ENCODE data around the gene HMGXB4.
A peak's percentile ranks its signal among the peaks of the same experiment; 100 is the strongest.

The HMGXB4 gene

DNA sequence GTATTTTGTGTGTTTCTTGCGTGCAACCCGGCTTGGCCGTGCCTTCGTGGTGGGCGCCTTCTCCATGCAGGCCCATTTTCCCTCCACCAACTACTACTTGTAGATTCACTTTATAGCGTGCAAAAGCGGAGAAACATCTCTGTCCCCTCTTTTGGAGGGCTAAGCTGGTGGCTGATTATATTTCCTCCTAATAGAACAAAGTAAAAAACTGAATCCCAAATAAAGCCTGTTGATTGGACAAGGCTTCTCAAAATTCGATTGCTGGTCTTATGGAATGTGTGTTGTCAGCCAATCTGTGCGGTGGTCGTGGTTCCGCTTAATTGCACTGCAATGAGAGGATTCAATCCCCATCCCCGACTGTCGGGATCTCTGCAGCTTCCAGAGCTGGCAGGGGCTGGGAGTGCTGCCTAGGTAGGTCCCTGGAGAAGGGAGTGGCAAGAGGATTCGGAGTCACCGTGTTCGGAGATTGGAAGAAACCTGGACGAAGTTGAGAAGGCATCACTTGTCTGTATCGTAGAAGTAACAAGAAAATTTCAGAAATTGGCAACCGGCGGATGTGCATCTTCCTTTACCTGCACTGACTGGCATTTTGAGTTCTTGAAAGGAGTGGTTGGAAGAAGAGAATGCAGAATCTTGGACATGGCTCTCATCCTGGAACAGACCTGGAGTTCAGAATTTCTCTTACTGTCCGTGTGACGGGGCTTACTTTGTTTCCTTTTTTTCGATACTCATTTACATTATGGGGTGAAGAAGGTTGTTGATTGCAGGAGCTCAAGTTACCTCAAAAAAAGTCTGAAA is 1.1 kb downstream of the HMGXB4 start:
- DNase-seq = no peak

DNA sequence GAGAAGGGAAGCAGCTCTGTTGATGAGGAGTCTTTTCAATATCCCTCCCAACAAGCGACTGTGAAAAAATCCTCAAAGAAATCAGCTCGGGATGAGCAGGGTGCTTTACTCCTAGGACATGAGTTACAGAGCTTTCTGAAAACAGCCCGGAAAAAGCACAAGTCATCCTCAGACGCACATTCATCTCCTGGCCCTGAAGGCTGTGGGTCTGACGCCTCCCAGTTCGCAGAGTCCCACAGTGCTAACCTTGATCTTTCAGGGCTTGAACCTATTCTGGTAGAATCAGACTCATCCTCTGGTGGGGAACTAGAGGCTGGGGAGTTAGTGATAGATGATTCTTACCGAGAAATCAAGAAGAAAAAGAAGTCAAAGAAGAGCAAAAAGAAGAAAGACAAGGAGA is 7.7 kb downstream of the HMGXB4 start:
- DNase-seq = no peak

DNA sequence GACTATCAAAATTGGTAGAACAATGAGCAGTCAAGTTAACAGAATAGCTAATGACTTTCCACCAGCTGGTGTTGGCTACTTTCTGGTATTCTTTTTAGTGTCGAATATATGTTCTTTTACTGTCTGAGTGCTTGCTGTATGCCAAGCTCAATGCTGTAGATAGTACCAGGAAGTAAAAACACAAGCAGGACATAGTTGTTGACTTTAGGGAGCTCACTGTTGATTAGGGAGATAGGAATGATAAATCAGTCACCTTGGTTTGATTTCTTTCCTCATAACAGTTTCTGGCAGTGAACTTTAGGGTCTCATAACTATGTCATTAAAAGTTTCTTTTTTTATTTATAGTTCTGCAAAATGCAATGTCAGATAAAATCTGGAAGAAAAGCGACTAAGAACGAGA is 9.0 kb downstream of the HMGXB4 start:
- DNase-seq = no peak

DNA sequence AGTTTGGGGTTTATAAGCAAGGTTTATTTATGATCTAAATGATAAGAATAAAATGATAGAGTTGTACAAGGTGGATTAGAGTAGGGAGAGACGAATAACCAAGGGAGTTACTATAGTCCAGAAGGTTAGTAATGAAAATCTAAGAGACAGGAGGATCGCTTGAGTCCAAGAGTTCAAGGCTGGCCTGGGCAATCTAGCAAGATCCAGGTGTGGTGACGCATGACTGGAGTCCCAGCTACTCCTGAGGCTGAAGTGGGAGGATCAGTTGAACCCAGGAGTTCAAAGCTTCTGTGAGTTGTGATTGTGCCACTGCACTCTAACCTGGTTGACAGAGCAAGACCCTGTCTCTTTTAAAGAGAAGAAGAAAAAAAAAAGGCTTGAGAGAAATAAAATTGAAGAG is 12.3 kb downstream of the HMGXB4 start:
- DNase-seq = no peak

DNA sequence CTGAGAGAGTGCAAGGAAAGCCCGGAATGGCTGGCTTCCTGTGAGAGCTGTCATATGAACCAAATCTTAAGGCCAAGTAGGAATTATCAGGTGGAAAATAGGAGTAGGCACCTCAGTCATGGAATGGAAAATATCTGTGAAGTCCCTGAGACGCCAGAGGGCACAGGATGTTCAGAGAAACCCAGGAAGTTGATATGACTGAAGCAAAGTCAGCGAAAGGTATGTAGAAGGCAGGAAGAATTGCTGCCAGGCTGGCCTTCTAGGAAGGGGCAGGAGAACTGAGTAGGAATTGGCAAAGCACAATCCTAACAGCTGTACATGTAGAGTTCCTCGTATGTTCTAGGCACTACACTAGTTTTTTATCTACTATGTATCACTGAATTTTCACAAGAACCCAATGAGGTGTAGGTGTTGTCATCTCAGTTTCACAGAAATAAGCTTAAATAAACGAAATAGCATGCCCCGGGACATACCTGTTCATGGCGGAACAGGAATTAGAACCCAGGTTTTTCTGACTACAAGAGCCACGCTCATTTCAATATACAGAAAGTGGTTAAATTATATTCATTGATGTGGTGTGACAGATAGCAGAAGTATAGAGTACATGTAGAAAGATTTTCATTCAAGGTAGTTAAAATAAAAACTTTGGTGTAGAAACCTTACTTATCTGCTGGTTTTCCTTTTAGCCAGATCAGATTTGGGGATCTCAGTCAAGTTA is 17.0 kb downstream of the HMGXB4 start:
- no peak for DNase-seq

DNA sequence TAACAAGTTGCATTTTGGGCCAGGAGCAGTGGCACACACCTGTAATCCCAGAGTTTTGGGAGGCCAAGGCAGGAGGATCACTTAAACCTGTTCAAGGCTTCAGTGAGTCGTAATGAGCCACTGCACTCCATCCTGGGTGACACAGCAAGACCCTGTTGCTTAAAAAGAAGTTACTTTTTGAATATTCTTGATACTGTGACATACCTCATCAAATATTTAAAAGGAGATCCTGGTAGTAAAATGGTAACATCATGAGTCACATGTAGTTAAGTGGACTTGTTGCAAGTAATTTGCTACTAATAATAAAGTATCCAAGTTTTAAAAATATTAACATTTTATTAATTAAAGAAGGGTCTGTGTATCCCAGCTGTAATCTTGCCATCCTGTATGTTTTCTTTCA is 18.3 kb downstream of the HMGXB4 start:
- no peak for DNase-seq

DNA sequence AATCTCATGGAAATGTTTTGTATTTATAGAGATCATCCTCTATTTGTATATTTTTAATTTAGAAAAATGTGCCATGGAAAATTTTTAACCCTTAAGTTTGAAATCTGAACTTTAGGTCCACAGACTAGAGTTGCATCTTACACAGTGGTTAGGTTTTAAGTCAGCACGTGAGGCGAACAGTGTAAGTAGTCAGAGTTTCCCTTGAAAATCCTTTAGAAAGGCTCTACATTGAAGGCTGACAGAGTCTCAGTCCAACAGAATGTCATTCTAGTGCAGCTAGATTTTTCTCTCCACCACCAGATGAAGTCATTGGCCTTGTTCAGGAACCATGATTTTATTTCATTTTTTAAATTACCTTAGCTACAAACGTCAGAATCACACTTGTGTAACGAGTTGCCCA is 18.7 kb downstream of the HMGXB4 start:
- no peak for DNase-seq

DNA sequence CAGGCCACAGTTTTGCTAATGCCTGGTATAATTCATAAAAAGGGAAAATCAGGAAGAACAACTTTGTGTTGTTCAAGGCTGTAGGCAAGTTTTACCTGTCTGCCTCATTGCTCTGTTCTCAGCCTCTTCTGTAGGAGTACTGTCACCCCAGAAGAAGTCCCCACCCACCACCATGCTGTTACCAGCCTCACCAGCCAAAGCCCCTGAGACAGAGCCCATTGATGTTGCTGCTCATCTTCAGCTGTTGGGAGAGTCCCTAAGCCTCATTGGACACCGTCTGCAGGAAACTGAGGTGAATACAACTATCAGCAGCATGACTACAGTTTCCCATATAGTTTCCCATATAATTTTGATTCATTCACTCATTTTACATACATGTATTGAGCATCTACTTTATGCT is 30.8 kb downstream of the HMGXB4 start:
- no peak for DNase-seq

DNA sequence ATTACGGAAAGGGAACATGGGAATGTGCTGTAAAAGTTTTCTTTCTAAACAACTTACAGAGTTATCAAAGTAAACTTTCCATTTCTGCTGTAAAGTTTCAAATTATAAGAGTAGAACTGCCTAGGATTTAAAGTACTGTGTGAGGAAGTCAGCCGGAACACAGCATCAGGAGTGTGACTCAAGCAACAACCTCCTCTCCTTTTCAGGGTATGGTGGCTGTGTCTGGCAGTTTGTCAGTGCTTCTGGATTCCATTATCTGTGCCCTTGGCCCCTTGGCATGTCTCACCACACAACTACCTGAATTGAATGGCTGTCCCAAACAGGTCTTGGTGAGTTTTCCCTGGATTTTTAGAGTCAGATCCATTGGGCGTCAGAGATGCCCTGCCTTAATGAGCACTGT is 35.5 kb downstream of the HMGXB4 start:
- DNase-seq = no peak

DNA sequence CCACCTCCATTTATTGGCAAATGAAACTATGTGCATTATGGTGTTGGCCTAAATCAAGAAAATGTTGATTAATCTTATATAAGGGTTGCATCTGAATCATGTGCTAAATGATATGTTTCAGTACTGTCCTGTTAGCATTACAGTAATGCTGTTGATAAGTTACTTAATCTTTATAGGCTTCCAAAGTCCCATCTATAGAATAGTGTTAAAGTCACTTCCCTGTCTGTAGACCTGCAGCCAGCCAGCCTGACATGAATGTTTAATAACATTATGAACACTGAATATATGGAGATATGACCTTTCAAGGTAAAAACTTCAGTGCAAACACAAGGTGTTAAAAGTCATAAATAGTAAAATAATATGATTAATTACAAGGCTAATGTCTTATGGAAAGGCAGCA is 38.8 kb downstream of the HMGXB4 start:
- no peak for DNase-seq

DNA sequence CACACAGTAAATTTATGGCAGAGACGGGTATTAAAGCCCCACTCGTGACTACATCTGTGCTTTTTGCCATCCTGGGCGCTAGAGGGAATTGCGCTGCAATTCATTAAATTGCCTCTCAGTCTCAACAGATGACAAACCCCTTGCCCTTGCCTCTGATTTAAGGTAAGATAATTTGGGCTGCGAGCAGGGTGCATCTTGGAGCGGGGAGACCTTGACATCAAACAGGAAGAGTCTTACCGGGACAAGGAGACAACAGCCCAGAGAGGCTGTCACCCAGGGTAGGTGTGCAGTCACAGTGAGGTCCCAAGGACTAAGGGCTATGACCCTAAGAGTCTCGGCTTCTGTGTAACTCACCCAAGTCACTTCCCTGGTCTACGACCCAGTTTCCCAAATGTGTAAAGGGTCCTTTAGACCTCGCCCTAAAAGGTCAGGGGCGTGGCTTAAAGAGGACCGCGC is 42.0 kb downstream of the HMGXB4 start:
- DNase-seq = no peak

DNA sequence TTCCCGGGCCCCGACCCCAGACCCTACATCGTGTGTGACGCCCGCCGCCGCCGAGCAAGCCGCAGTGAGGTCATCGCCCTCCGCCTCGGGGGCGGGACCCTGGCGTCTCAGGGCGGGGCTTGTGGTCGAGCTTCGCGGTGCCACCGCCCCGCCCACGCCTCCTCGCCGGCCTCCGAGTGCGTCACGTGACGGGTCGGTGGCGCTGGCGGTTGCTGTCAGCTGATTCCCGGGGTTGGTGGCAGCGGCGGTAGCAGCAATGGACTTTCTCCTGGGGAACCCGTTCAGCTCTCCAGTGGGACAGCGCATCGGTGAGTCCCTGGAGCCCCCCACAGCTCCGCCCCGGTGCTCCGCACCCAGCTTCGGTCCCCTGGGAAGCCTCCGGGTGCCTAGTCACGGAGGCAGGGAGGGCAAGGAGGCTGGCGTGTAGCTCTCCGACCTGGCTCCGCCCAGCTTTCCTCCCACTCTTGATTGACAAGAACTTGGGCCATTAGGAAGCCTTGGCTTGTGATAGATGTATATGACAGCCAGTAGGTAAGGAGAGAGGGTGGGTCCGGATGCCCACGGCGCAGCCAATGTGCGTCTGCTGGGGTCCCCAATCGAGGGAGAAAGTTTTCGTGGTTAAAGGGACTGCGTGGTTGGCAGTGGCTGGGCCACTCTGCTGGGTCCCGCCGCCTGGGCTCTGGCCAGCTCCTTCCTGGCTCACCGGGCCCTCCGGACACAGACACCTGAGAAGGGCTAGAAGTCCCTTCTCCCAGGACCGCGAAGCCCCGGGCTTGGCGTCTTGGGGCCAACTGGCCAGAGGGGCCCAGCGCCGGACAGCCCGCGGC is 42.6 kb downstream of the HMGXB4 start, which contains the start of gene TOM1:
Gene TOM1 (plus strand): TSS at position 222 of the 827 bp plus-strand sequence. CDS start 35 bp downstream, at position 257.
- peak; percentile 83 for DNase-seq

DNA sequence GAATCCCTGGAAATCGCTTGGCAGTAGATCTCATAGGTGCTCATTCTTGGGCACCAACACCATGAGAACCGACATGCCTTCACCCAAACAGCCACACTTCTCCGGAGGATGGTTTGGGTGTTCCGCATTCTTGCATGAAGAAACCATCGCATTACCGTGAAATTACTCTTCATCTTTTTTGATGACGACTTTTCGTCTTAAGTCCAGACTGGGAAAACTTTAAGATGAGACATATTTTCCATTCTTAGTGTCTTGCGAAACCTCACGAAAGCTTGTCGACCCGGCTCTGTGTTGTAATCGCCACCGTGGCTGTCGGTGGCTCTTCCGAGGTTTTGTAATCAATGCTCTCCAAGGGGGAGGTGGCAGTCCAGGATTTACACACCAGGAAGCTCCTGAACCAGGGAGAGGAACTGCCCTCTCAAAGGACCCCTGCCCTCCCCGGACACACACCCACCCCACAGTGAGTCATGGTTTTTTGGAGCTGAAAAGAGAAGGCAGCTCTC is 44.1 kb downstream of the HMGXB4 start:
- DNase-seq = no peak

DNA sequence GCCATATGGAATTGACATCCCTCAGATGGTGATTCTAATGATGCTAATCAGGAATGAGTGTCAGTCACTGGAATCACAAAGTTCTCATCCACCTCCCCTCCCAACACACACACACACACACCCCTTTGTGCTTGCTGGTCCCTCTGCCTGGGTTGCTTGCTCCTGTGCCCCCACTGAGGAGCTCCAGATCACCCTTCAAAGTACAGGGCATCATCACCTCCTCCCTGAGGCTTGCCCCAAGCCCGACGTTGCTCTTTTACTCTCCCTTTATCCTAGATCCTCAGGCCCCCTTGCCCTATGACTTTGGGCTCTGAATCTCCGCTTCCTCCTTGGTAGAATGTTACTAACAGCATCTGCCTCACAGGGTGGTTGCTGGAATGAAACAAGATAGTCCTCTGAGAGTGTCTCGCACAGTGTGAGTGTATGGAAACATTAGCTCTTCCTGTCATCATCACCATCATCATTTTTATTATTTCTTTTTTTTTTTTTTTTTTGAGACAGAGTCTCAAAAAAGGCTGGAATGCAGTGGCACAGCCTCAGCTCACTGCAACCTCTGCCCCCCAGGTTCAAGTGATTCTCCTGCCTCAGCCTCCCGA is 45.8 kb downstream of the HMGXB4 start:
- DNase-seq = no peak

DNA sequence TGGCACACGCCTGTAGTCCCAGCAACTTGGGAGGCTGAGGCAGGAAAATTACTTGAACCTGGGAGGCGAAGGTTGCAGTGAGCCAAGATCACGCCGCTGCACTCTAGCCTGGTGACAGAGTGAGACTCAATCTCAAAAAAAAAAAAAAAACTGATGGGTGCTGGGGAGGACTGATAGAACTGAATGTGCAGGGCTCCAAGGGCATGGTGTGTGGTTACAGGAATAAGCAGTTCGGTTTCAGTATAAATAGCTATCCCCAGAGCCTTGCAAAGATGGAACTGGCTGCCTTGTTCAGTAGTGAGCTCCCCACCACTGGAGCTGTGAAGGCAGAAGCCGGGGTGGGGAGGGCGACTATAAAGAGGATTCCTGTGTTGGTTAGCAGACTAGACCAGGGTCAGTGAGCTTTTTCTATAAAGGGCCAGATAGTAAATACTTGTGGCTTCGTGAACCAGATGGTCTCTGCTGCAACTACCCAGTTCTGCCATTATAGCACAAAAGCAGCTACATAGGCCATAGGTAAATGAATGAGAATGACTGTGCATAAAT is 48.3 kb downstream of the HMGXB4 start:
- no peak for DNase-seq

DNA sequence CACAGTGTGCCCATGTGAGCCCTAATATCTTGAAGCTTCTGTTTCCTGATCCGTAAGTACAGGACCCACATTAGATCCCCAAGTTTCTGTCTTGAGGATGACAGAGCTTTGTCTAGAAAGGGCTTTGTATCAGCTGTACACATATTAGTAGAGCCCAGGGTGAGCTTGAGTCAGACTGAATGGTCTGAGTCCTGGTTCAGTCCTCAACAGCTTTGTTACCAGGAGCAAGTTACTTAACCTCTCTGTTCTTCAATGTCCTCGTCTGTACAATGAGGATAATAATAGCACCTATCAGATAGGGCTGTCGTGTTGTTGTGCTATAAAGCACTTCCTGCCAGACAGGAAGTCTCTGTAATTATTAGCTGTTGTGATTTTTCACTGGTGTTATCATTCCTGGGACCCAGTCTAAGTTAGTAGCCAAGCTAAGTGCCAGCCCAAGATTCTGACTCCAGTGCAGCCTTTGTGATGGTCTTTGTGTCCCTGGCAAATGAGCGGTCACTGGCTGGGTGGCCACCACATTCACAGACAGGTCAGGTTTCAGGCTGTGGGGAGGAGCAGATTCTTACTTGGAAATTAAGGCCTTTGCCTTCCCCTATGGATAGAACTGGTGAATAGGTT is 49.2 kb downstream of the HMGXB4 start:
- no peak for DNase-seq

DNA sequence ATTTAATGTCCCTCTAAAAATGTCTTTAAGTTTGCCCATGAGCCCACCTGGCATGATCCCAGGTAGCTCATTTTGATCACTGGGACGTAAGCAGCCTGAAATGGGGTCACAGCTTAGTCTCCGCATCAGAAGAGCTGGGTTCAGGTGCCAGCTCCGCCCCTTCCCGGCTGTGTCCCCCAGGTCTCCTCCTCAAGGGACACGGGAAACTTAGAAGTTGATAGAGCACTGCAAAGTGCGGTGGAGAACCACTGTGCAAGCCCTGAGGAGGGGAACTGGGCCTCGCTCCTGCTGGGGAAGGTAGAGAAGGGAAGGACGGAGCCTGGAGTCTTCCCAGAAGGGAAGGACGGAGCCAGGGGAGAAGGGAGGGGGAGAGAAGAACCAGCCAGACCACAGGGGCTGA is 50.1 kb downstream of the HMGXB4 start:
- DNase-seq = no peak

DNA sequence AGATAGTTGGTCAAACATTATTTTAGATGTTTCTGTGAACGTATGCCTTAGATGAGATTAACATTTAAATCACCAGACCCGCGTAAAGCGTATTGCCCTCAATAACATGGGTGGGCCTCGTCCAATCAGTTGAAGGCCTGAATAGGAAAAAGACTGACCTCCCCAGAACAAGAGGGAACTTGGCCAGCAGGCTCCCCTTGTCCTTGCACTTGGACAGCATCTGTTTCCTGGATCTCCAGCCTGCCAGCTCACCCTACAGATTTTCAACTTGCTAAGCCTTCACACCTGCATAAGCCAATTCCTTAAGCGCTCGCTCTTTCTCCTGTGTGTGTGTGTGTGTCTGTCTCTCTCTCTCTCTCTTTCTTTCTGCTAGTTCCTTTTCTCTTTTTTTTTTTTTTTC is 50.6 kb downstream of the HMGXB4 start:
- DNase-seq = no peak

DNA sequence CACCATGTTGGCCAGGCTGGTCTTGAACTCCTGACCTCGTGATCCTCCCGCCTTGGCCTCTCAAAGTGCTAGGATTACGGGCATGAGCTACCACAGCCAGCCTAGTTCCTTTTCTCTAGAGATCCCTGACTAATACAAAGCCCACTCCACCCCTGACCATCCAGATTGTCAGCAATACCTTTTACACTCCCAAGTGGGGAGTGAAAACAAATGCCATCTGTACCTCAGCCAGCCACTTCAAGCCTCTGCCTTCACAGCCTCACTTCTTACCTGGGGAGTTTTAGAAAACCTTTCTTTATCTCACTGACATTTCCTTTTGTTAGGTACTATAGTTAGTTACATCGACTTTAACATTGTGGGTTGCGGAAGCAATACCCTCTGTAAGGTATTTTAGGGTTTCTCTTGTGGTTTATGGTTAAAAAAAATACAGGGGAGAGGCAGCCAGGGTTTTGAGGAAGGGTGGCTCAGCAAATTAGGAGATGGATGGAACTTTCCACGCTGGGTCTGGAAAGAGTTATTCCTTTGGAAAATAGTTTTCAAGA is 51.3 kb downstream of the HMGXB4 start:
- no peak for DNase-seq

DNA sequence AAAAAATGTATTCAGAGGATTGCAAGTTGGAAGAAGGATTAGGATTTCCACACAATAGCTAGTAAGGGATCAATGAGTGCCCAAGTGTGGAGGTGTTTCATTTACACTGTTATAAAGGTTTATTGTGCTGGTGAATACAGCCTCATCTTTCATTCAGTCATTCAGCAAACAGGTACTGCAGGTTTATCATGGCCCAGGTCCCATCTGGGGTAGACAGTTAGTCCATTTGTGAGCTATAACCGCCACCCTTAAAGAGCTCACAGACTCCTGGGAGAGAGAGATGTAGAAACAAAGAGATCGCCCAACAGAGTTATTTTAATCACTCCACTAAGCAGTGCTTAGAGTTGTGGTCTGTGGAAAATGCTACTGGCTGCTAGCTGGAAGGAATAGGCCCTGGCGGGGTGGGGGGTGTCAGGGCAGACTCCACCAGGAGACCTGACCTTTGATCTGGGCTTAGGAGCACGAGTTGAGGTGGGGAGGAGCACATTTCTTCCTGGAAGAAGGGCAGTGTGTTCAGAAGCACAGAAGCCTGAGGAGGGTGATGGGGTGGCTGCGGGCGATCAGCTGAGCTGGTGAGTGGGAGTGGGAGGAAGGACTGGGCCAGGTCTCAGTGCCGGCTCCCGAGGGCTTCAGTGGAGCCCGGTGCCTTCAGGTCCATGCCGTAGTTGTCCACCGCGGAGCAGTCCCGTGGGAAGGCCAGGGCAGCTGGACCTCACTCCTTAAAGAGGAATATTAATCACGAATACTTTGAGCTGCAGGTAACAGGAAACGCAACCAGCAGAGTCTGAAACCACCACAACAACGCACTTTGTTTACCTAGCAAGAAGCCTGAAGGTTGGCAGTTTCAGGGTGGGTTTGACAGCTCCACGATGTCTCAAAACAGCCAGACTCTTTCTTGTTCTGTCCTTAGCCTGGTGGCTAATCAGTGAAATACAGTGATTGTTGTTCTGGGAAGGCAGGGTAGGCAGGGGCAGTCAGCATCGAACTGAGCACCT is 53.6 kb downstream of the HMGXB4 start:
- DNase-seq = no peak
